CD4-positive, alpha-beta memory T cell (primary cell): ENCODE data around the gene KIF5A. TPM values are rescaled to one million over a fixed set of nuclear protein-coding genes. Genes with fewer than 3 reads are reported as not detected.
A peak's percentile ranks its signal among the peaks of the same experiment; 100 is the strongest.
"Not testable (repeated sequence)": the region's sequence is repeated elsewhere in the genome, so short reads cannot be mapped to it uniquely, and the experiment has no call there.

Experiments
- CTCF ChIA-PET: fragments of 350-600 bp; sonication (Branson Sonifier 250); formaldehyde crosslinking; loops from one replicate; lab custom pipeline; 2021; ENCODE audit warnings: inconsistent platforms; ENCODE audit not compliant: partially characterized antibody; lab: Charles Lee
- POLR2A ChIA-PET: fragments of 350-600 bp; sonication (Branson Sonifier 250); formaldehyde crosslinking; loops from one replicate; lab custom pipeline; 2021; ENCODE audit not compliant: partially characterized antibody; lab: Charles Lee
- DNase-seq, 5 donors: peaks; one replicate each; pipeline versions ENCODE4 v3.0.0 to v3.0.0-alpha.2; 2020 to 2022; ENCODE audit warnings: mixed read lengths in 1 of 5
- H3K27ac ChIP-seq: one replicate; pipeline ENCODE4 v1.7.0; 2013; ENCODE audit warnings: low read depth, low read length
- H3K27me3 ChIP-seq: 2 replicates; pipeline ENCODE4 v1.7.0; 2013; ENCODE audit warnings: mild to moderate bottlenecking, low read length, moderate library complexity; ENCODE audit not compliant: insufficient read depth
- H3K36me3 ChIP-seq: 2 replicates; pipeline ENCODE4 v1.7.0; 2013; ENCODE audit warnings: mild to moderate bottlenecking, low read length, moderate library complexity; ENCODE audit not compliant: insufficient read depth
- H3K4me1 ChIP-seq: 2 replicates; pipeline ENCODE4 v1.7.0; 2013; ENCODE audit warnings: mild to moderate bottlenecking, low read length, moderate library complexity; ENCODE audit not compliant: insufficient read depth
- H3K4me3 ChIP-seq, 2 donors: one replicate each; pipeline ENCODE4 v1.7.0; 2013; ENCODE audit warnings: low read length in 2 of 2, mild to moderate bottlenecking in 1 of 2
- H3K9me3 ChIP-seq, 2 donors: one replicate each; pipeline ENCODE4 v1.7.0; 2013; ENCODE audit warnings: low read length in 2 of 2, control low read depth in 1 of 2; ENCODE audit not compliant: control insufficient read depth in 1 of 2
- H3K27ac Mint-ChIP-seq, 7 donors: one replicate each; pipeline ENCODE4 v1.8.0; 2020 to 2021; ENCODE audit warnings: mixed read lengths in 7 of 7, mild to moderate bottlenecking in 6 of 7, inconsistent platforms in 3 of 7, moderate library complexity in 3 of 7
- H3K27me3 Mint-ChIP-seq, 2 donors: one replicate each; pipeline ENCODE4 v1.8.0; 2020 to 2021; ENCODE audit warnings: mixed read lengths in 2 of 2
- H3K36me3 Mint-ChIP-seq, 2 donors: one replicate each; pipeline ENCODE4 v1.8.0; 2020 to 2021; ENCODE audit warnings: mixed read lengths in 2 of 2, inconsistent platforms in 1 of 2, mild to moderate bottlenecking in 1 of 2
- H3K4me1 Mint-ChIP-seq, 4 donors: one replicate each; pipeline ENCODE4 v1.8.0; 2020 to 2021; ENCODE audit warnings: mixed read lengths in 4 of 4, mild to moderate bottlenecking in 1 of 4
- H3K4me3 Mint-ChIP-seq, 8 donors: one replicate each; pipeline ENCODE4 v1.8.0; 2020 to 2021; ENCODE audit warnings: mixed read lengths in 8 of 8, mild to moderate bottlenecking in 7 of 8, moderate library complexity in 6 of 8, inconsistent platforms in 3 of 8
- H3K9me3 Mint-ChIP-seq, 8 donors: one replicate each; pipeline ENCODE4 v1.8.0; 2020 to 2021; ENCODE audit warnings: mixed read lengths in 8 of 8, mild to moderate bottlenecking in 5 of 8, inconsistent platforms in 3 of 8, moderate library complexity in 1 of 8
- intact Hi-C: fragments of 100-400 bp; cut with micrococcal nuclease; formaldehyde crosslinking; loops from one replicate; pipeline ENCODE4 v1.15.1; 2023
- polyA plus RNA-seq, 2 donors: library from polyadenylated mRNA; unstranded; fragments of 300-500 nt; fragmentation: Illumina TruSeq; gene quantifications; one replicate each; pipeline ENCODE4 v1.2.3, GENCODE V29; 2021
- total RNA-seq, 2 experiments: library from RNA; stranded (reverse); gene quantifications; one replicate each; pipeline ENCODE4 v1.2.3, GENCODE V29; 2021

The KIF5A gene
- total RNA-seq = under 1 TPM; 0.96 to 1.00 TPM
- polyA plus RNA-seq = not detected

- Mint-ChIP-seq H3K4me3 (peak within 1 kb of the TSS; percentile 64 to 79 (median 76)), H3K9me3 (peaks cover 0 to 3% (median 0%) of the 10 kb centered on the region in 8 donors), H3K4me1 (peaks cover 23 to 48% (median 31%) of the 10 kb centered on the region in 4 donors), H3K27ac (peak within 1 kb of the TSS in 3 of 7 donors; percentile 53 to 76 (median 62)), H3K27me3 (peaks cover 2 to 7% of the 10 kb centered on the region in 2 donors), H3K36me3 (peaks cover 0 to 1% of the 10 kb centered on the region in 2 donors)
- Histone ChIP-seq H3K4me1 (peaks cover 37% of the 10 kb centered on the region), H3K9me3 (no peaks in the 10 kb centered on the region), H3K36me3 (no peaks in the 10 kb centered on the region), H3K4me3 (peak within 1 kb of the TSS; percentile 31 to 56), H3K27me3 (no peaks in the 10 kb centered on the region), H3K27ac (no peak within 1 kb of the TSS)
- peak; percentile 41 to 58 (median 47) for DNase-seq
- CTCF ChIA-PET = no interaction called here
- POLR2A ChIA-PET = no interaction called here
- intact Hi-C loops = no loop called here
Measured at GRCh38 chr12:57549909-57550640, at the start of gene KIF5A. TSS of gene KIF5A (plus strand) at chr12:57550044. CDS start at chr12:57550272, 228 bp downstream.

GRCh38 chr12:57500213-57500612, 49.6 kb upstream of the KIF5A start:
- no peaks in the 10 kb centered on the region for H3K27me3 Mint-ChIP-seq
- peaks cover 0 to 9% (median 7%) of the 10 kb centered on the region in 4 donors for H3K4me1 Mint-ChIP-seq
- Histone ChIP-seq H3K36me3 (peaks cover 59% of the 10 kb centered on the region), H3K4me1 (no peaks in the 10 kb centered on the region), H3K27me3 (no peaks in the 10 kb centered on the region), H3K9me3 (no peaks in the 10 kb centered on the region), H3K4me3 (no peak overlapping the region), H3K27ac (no peak overlapping the region)
- CTCF ChIA-PET = interaction anchor here (0.9 kb wide), 1 partner anchor 16 kb away, joined by 3 read pairs; no protein-coding TSS in a partner anchor
- POLR2A ChIA-PET = interaction anchor here (1.3 to 1.5 kb wide), 2 partner anchors 21 to 23 kb away, joined by 3 to 8 read pairs; partner anchors contain the start of gene ARHGAP9
- H3K4me3 Mint-ChIP-seq = no peak overlapping the region
- no peak for DNase-seq
- H3K27ac Mint-ChIP-seq = no peak overlapping the region
- no peaks in the 10 kb centered on the region for H3K9me3 Mint-ChIP-seq
- intact Hi-C loops = no loop called here
- peaks cover 55 to 72% of the 10 kb centered on the region in 2 donors for H3K36me3 Mint-ChIP-seq

DNA sequence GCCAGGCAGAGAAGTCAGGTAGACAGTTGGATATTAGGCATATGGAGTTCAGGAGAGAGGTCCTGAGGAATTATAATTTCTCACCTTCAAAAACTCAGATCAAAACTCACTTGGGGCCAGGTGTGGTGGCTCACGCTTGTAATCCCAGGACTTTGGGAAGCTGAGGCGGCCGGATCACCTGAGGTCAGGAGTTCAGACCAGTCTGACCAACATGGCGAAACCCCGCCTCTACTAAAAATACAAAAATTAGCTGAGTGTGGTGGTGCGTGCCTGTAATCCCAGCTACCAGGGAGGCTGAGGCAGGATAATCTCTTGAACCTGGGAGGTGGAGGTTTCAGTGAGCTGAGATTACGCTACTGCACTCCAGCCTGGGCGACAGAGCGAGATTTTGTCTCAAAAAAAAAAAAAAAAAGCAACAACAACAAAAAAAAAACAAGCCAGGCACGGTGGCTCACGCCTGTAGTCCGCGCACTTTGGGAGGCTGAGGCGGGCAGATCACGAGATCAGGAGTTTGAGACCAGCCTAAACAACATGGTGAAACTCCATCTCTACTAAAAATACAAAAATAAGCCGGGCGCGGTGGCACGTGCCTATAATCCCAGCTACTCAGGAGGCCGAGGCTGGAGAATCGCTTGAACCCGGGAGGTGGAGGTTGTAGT, 47.4 kb upstream of the KIF5A start:
- H3K4me3 Mint-ChIP-seq, H3K9me3 Mint-ChIP-seq, H3K9me3 ChIP-seq, intact Hi-C loops, H3K27me3 ChIP-seq, DNase-seq, H3K4me3 ChIP-seq, H3K4me1 Mint-ChIP-seq, H3K27ac ChIP-seq, H3K27me3 Mint-ChIP-seq, H3K4me1 ChIP-seq: not testable (repeated sequence)
- ChIA-PET POLR2A (interaction anchor here (1.6 kb wide), 1 partner anchor 22 kb away, joined by 4 read pairs; the partner anchor contains the start of gene ARHGAP9), CTCF (interaction anchor here (1.0 to 1.4 kb wide), 3 partner anchors 10 to 47 kb away, joined by 3 to 4 read pairs (median 3); partner anchors contain the start of gene INHBE)
- peaks cover 61% of the 10 kb centered on the region for H3K36me3 ChIP-seq
- Mint-ChIP-seq H3K27ac (peak overlapping the region in 4 of 7 donors; percentile 5 to 78 (median 44)), H3K36me3 (peaks cover 46 to 70% of the 10 kb centered on the region in 2 donors)

- H3K36me3 Mint-ChIP-seq = peaks cover 23 to 57% of the 10 kb centered on the region in 2 donors
- H3K27ac ChIP-seq, intact Hi-C loops, H3K4me1 ChIP-seq, POLR2A ChIA-PET, H3K27me3 Mint-ChIP-seq, H3K4me3 Mint-ChIP-seq, H3K4me3 ChIP-seq, H3K9me3 ChIP-seq, H3K27ac Mint-ChIP-seq, H3K9me3 Mint-ChIP-seq, H3K27me3 ChIP-seq, DNase-seq, CTCF ChIA-PET, H3K4me1 Mint-ChIP-seq: not testable (repeated sequence)
- H3K36me3 ChIP-seq = peaks cover 45% of the 10 kb centered on the region
Measured at GRCh38 chr12:57506541-57506940, 43.3 kb upstream of the KIF5A start.

- intact Hi-C loops = not testable (repeated sequence)
Measured at GRCh38 chr12:57507796-57508195, 42.0 kb upstream of the KIF5A start.

GRCh38 chr12:57511161-57511560, 38.7 kb upstream of the KIF5A start:
- Mint-ChIP-seq H3K36me3 (peaks cover 39 to 65% of the 10 kb centered on the region in 2 donors), H3K27me3 (no peaks in the 10 kb centered on the region), H3K27ac (peak overlapping the region in 1 of 7 donors; percentile 60), H3K4me1 (peaks cover 0 to 2% (median 0%) of the 10 kb centered on the region in 4 donors), H3K4me3 (no peak overlapping the region), H3K9me3 (no peaks in the 10 kb centered on the region)
- Histone ChIP-seq H3K36me3 (peaks cover 60% of the 10 kb centered on the region), H3K9me3 (no peaks in the 10 kb centered on the region), H3K27ac (no peak overlapping the region), H3K27me3 (no peaks in the 10 kb centered on the region), H3K4me3 (no peak overlapping the region), H3K4me1 (no peaks in the 10 kb centered on the region)
- CTCF ChIA-PET = interaction anchor here (1.2 kb wide), 1 partner anchor 48 kb away, joined by 3 read pairs; no protein-coding TSS in a partner anchor
- POLR2A ChIA-PET = interaction anchor here (0.7 to 1.5 kb wide), 4 partner anchors 9 to 212 kb away, joined by 3 to 7 read pairs (median 4); partner anchors contain the start of genes DDIT3 and MBD6
- intact Hi-C loops = no loop called here
- no peak for DNase-seq

More at GRCh38 chr12:57507796-57508195, 42.0 kb upstream of the KIF5A start:
- H3K27ac Mint-ChIP-seq, H3K27me3 Mint-ChIP-seq, H3K4me3 Mint-ChIP-seq, DNase-seq, H3K4me1 ChIP-seq, H3K27ac ChIP-seq, H3K27me3 ChIP-seq, H3K9me3 ChIP-seq, H3K4me3 ChIP-seq, CTCF ChIA-PET, H3K4me1 Mint-ChIP-seq, H3K9me3 Mint-ChIP-seq, POLR2A ChIA-PET: not testable (repeated sequence)
- H3K36me3 Mint-ChIP-seq = peaks cover 29 to 61% of the 10 kb centered on the region in 2 donors
- peaks cover 49% of the 10 kb centered on the region for H3K36me3 ChIP-seq
